HEK293T (cell line): ENCODE data around the gene HIPK1.

Experiments
- CTCF ChIA-PET: fragments of 350-600 bp; formaldehyde crosslinking; extraction: SDS; loops from one replicate; lab custom pipeline; 2021; ENCODE audit warnings: antibody characterized with exemption, inconsistent platforms; lab: Yijun Ruan, JAX
- POLR2A ChIA-PET: fragments of 350-600 bp; formaldehyde crosslinking; extraction: SDS; loops from one replicate; lab custom pipeline; 2020; ENCODE audit warnings: antibody characterized with exemption, inconsistent platforms; lab: Yijun Ruan, JAX
- DNase-seq: peaks from one replicate; pipeline ENCODE4 v3.0.0; 2012; ENCODE audit warnings: mixed read lengths; ENCODE audit errors: extremely low spot score
- ARNT ChIP-seq: fragments of 450-650 bp; IDR thresholded peaks from 2 replicates; pipeline ENCODE4 v1.6.1; 2017; ENCODE audit warnings: mild to moderate bottlenecking
- BHLHE40 ChIP-seq: fragments of 450-650 bp; IDR thresholded peaks from 2 replicates; pipeline ENCODE4 v1.6.1; 2016; ENCODE audit warnings: mild to moderate bottlenecking, moderate library complexity, borderline replicate concordance
- CTBP1 ChIP-seq: fragments of 450-650 bp; IDR thresholded peaks from 2 replicates; pipeline ENCODE4 v1.6.1; 2016; ENCODE audit warnings: borderline replicate concordance
- ELF4 ChIP-seq: fragments of 450-650 bp; IDR thresholded peaks from 2 replicates; pipeline ENCODE4 v1.6.1; 2017; ENCODE audit warnings: antibody characterized with exemption
- FOXA1 ChIP-seq: fragments of 450-650 bp; IDR thresholded peaks from 2 replicates; pipeline ENCODE4 v1.6.1; 2016; ENCODE audit warnings: mild to moderate bottlenecking
- FOXK2 ChIP-seq: fragments of 450-650 bp; IDR thresholded peaks from 2 replicates; pipeline ENCODE4 v1.6.1; 2016; ENCODE audit warnings: mild to moderate bottlenecking
- FOXM1 ChIP-seq: fragments of 450-650 bp; IDR thresholded peaks from 2 replicates; pipeline ENCODE4 v1.6.1; 2017; ENCODE audit warnings: mild to moderate bottlenecking, borderline replicate concordance
- HDGF ChIP-seq: fragments of 450-650 bp; IDR thresholded peaks from 2 replicates; pipeline ENCODE4 v1.6.1; 2017; ENCODE audit warnings: antibody characterized with exemption, borderline replicate concordance
- L3MBTL2 ChIP-seq: fragments of 450-650 bp; conservative IDR thresholded peaks from 2 replicates; pipeline ENCODE4 v1.6.1; 2016; ENCODE audit warnings: mild to moderate bottlenecking
- LEF1 ChIP-seq: fragments of 450-650 bp; IDR thresholded peaks from 2 replicates; pipeline ENCODE4 v1.6.1; 2017; ENCODE audit warnings: mild to moderate bottlenecking, borderline replicate concordance
- NFRKB ChIP-seq: fragments of 450-650 bp; IDR thresholded peaks from 2 replicates; pipeline ENCODE4 v1.6.1; 2016; ENCODE audit warnings: mild to moderate bottlenecking, moderate library complexity
- PKNOX1 ChIP-seq: fragments of 450-650 bp; IDR thresholded peaks from 2 replicates; pipeline ENCODE4 v1.6.1; 2016
- SP1 ChIP-seq: fragments of 450-650 bp; IDR thresholded peaks from 2 replicates; pipeline ENCODE4 v1.6.1; 2017
- SUZ12 ChIP-seq: fragments of 450-650 bp; IDR thresholded peaks from 2 replicates; pipeline ENCODE4 v1.6.1; 2016; ENCODE audit warnings: mild to moderate bottlenecking
- TARDBP ChIP-seq: fragments of 450-650 bp; IDR thresholded peaks from 2 replicates; pipeline ENCODE4 v1.6.1; 2016
- ZNF384 ChIP-seq: fragments of 450-650 bp; IDR thresholded peaks from 2 replicates; pipeline ENCODE4 v1.6.1; 2016

Gene HIPK1

GRCh38 chr1:113890816-113891215 lies 38.3 kb upstream of the HIPK1 start:
- ChIA-PET CTCF (no interaction called here), POLR2A (interaction anchor here (1.5 kb wide), 1 partner anchor 13 kb away, joined by 5 read pairs; no protein-coding TSS in a partner anchor)
- DNase-seq, result no peak
- TF ChIP-seq FOXA1 (no peak), NFRKB (no peak), ZNF384 (no peak), HDGF (no peak), TARDBP (no peak), CTBP1 (no peak), FOXK2 (no peak), FOXM1 (no peak), LEF1 (no peak), BHLHE40 (no peak), L3MBTL2 (no peak), ELF4 (no peak), PKNOX1 (no peak), SP1 (no peak)

GRCh38 chr1:113891631-113892220 lies 37.4 kb upstream of the HIPK1 start:
- ChIA-PET POLR2A (interaction anchor here (1.5 kb wide), 1 partner anchor 12 kb away, joined by 5 read pairs; no protein-coding TSS in a partner anchor), CTCF (interaction anchor here (0.7 kb wide), 1 partner anchor 1011 kb away, joined by 3 read pairs; no protein-coding TSS in a partner anchor)
- DNase-seq, result no peak
- TF ChIP-seq ELF4, result no peak
- TF ChIP-seq PKNOX1, result no peak
- TF ChIP-seq SUZ12, result no peak
- no peak for TF ChIP-seq HDGF
- TF ChIP-seq CTBP1, result no peak
- TF ChIP-seq ZNF384, result no peak
- no peak for TF ChIP-seq BHLHE40
- no peak for TF ChIP-seq L3MBTL2
- TF ChIP-seq ARNT, result no peak
- TF ChIP-seq LEF1, result no peak
- TF ChIP-seq FOXM1, result no peak
- no peak for TF ChIP-seq TARDBP
- no peak for TF ChIP-seq FOXA1
- TF ChIP-seq NFRKB, result no peak
- no peak for TF ChIP-seq FOXK2

GRCh38 chr1:113893267-113893666 lies 35.9 kb upstream of the HIPK1 start:
- no peak for DNase-seq
- TF ChIP-seq ARNT, result no peak
- TF ChIP-seq FOXM1, result no peak
- no peak for TF ChIP-seq BHLHE40
- TF ChIP-seq HDGF, result no peak
- no peak for TF ChIP-seq SUZ12
- no peak for TF ChIP-seq PKNOX1
- no peak for TF ChIP-seq TARDBP
- TF ChIP-seq L3MBTL2, result no peak
- no peak for TF ChIP-seq FOXA1
- TF ChIP-seq ELF4, result no peak
- no peak for TF ChIP-seq ZNF384
- no peak for TF ChIP-seq SP1
- no peak for TF ChIP-seq CTBP1
- no peak for TF ChIP-seq LEF1
- ChIA-PET POLR2A (interaction anchor here (0.6 to 1.2 kb wide), 3 partner anchors 11 to 940 kb away, joined by 3 to 4 read pairs (median 3); partner anchors contain the start of gene HIPK1), CTCF (no interaction called here)

- DNase-seq, result no peak
- ChIA-PET POLR2A (interaction anchor here (2.0 kb wide), 1 partner anchor 9 kb away, joined by 8 read pairs; the partner anchor contains the start of genes AP4B1 and DCLRE1B), CTCF (no interaction called here)
- TF ChIP-seq FOXA1, result no peak
Observed at GRCh38 chr1:113895098-113895497, 34.0 kb upstream of the HIPK1 start.

- POLR2A ChIA-PET, result interaction anchor here (2.0 kb wide), 1 partner anchor 9 kb away, joined by 8 read pairs; the partner anchor contains the start of genes AP4B1 and DCLRE1B
Observed at GRCh38 chr1:113895961-113896360, 33.2 kb upstream of the HIPK1 start.

More at GRCh38 chr1:113895961-113896360, 33.2 kb upstream of the HIPK1 start:
- CTCF ChIA-PET, result no interaction called here
- no peak for DNase-seq
- no peak for TF ChIP-seq HDGF
- no peak for TF ChIP-seq SP1
- no peak for TF ChIP-seq ARNT
- no peak for TF ChIP-seq PKNOX1
- no peak for TF ChIP-seq FOXK2
- TF ChIP-seq SUZ12, result no peak
- TF ChIP-seq LEF1, result no peak
- TF ChIP-seq TARDBP, result no peak
- no peak for TF ChIP-seq NFRKB
- no peak for TF ChIP-seq ELF4
- no peak for TF ChIP-seq BHLHE40
- TF ChIP-seq L3MBTL2, result no peak
- no peak for TF ChIP-seq FOXM1
- no peak for TF ChIP-seq ZNF384
